ENCODE data around the gene ROS1.

Gene ROS1

GRCh38 chr6:117265410-117266256 lies 160.1 kb downstream of the ROS1 start, which contains the start of gene VGLL2:
TSS of gene VGLL2 (plus strand) at chr6:117265558. CDS start at chr6:117265764, 206 bp downstream.
- DNase-seq, result peak; percentile 81

- DNase-seq, result no peak
These were observed 160.9 kb downstream of the ROS1 start for GRCh38 chr6:117264692-117265409.

DNA sequence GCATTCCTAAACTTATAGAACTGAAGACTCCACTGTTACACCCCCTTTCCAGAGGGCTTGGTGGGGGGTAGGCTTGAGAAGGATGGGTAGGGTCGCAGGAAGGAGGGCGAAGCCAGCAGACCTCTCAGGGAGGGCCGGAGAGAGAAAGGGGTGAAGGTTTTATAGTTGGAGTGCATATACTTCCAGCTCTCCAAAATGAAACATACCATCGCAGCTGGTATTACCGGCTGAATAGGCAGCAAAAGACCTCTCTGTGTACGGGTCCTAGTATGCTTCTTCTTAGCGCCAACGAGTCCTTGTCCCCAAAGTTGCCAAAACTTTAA lies 161.4 kb downstream of the ROS1 start:
- DNase-seq, result no peak

DNA sequence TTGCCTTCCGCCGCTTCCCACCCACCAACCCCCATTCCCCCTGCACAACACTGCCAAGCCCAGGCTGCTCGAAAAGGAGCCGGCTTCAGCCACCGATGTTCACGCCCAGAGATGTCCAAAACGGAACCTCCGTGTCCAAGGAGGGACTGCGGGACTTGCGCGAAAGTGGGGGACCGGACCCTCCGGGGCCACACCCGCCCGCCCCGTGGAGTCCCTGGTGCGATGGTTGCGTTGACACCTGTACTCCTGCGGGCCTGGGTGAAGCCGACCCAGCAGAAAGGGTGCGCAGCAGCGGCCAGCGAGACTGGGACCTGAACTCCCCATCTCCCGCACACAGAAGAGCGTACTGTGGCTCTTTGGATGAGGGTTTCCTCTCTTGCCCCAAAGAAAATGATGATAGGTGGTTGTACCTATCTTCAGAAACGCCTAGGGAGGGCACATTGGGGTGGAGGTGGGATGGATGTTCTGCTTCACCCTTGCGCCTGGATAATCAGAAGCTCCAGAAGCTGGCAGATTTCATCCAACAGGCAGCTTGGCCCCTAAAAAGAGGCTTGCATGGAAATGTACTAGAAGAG lies 162.3 kb downstream of the ROS1 start:
- DNase-seq, result no peak

DNA sequence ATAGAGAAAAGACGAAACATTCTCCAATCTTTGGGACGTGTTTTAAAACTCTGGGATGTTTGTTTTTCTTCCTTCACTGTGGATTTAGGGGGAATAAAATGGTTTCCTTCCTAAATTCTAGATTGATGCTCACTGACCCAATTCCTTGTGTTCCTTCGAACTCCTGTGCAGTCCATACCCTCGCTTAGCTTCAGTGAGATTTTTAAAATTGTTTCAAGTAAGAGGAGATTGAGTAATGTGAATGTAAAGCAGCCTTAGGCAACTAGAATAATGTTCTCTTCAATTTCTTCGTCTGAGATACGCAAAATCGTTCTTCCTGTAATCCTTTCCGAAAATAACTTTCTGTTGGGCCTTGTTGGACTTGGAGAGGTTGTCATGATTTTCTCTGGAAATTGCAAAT lies 162.9 kb downstream of the ROS1 start:
- no peak for DNase-seq

GRCh38 chr6:117253785-117254184 lies 172.0 kb downstream of the ROS1 start:
- no peak for DNase-seq

DNA sequence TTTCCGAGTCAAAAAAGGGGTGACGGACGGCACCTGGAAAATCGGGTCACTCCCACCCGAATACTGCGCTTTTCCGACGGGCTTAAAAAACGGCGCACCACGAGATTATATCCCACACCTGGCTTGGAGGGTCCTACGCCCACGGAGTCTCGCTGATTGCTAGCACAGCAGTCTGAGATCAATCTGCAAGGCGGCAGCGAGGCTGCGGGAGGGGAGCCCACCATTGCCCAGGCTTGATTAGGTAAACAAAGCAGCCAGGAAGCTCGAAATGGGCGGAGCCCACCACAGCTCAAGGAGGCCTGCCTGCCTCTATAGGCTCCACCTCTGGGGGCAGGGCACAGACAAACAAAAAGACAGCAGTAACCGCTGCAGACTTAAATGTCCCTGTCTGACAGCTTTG lies 180.8 kb downstream of the ROS1 start:
- DNase-seq, result peak; percentile 51

GRCh38 chr6:117244571-117244970 lies 181.2 kb downstream of the ROS1 start:
- DNase-seq, result peak; percentile 18
